Endothelial cell (in vitro differentiated cells): ENCODE data around the gene CARD11. TPM values are rescaled to one million over a fixed set of nuclear protein-coding genes. Genes with fewer than 3 reads are reported as not detected.

Experiments used
- DNase-seq: peaks from one replicate; pipeline ENCODE4 v3.0.0; 2021; ENCODE audit warnings: low spot score
- H3K27ac Mint-ChIP-seq: one replicate; pipeline ENCODE4 v1.8.0; 2021; ENCODE audit warnings: mixed read lengths, inconsistent platforms; ENCODE audit not compliant: unreplicated experiment
- H3K27me3 Mint-ChIP-seq: one replicate; pipeline ENCODE4 v1.8.0; 2021; ENCODE audit warnings: mild to moderate bottlenecking, moderate library complexity, mixed read lengths, inconsistent platforms; ENCODE audit not compliant: unreplicated experiment
- H3K36me3 Mint-ChIP-seq: one replicate; pipeline ENCODE4 v1.8.0; 2021; ENCODE audit warnings: mild to moderate bottlenecking, low read depth, mixed read lengths, inconsistent platforms; ENCODE audit not compliant: unreplicated experiment
- H3K4me1 Mint-ChIP-seq: one replicate; pipeline ENCODE4 v1.8.0; 2021; ENCODE audit warnings: mild to moderate bottlenecking, mixed read lengths, inconsistent platforms; ENCODE audit not compliant: unreplicated experiment
- H3K4me3 Mint-ChIP-seq: one replicate; pipeline ENCODE4 v1.8.0; 2021; ENCODE audit warnings: mild to moderate bottlenecking, mixed read lengths, inconsistent platforms; ENCODE audit not compliant: unreplicated experiment
- H3K9me3 Mint-ChIP-seq: one replicate; pipeline ENCODE4 v1.8.0; 2021; ENCODE audit warnings: mixed read lengths, inconsistent platforms; ENCODE audit not compliant: unreplicated experiment
- total RNA-seq: library from RNA; stranded (reverse); fragmentation: NEBNext Ultra II Directional; extraction: Animal tissue kit (Norgen Biotek cat#: 25700); gene quantifications from one replicate; pipeline ENCODE4 v1.2.1, GENCODE V29; 2021; ENCODE audit not compliant: unreplicated experiment
- TF ChIP-seq, protein P1 (sequence below): fragments of 200-600 bp; sonication (generic); IDR thresholded peaks from one replicate; pipeline ENCODE4 v1.5.0; 2021; ENCODE audit warnings: antibody characterized with exemption; ENCODE audit not compliant: unreplicated experiment

Gene CARD11
- total RNA-seq, 1 donor from 2014 or later = 3.9 TPM

DNA sequence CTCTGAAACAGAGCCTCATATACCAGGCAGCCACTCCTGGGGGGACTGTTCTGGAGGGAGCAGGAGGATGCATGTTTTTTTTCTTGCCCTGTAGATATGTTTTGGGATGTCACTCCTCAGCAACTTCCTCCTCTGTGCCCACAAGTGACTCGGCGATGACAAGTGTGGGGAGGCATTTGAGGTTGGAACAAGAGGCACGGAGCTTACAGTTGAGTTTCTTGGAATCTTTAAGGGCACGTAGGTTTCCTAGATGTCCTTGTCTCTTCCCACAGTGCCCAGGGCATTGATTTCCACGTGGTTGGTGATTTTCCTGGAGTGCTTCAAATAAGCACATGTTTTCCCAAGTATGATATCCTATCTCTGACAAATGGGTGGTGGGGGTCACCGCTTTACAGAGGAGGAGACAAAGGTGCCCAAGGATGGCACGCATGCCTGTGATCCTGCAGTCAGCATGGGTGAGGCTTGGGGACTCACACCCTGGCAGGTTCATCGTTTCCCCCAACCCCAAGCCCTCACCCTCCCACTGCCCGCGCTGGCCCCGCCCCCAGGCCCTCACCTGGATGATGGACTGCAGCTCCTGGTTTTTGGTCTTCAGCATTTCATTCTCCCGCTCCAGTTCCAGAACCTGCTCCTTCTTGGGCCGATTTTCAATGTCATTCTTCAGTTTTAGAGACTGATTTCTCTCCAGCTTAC is 104.3 kb downstream of the CARD11 start:
- no peak for DNase-seq

DNA sequence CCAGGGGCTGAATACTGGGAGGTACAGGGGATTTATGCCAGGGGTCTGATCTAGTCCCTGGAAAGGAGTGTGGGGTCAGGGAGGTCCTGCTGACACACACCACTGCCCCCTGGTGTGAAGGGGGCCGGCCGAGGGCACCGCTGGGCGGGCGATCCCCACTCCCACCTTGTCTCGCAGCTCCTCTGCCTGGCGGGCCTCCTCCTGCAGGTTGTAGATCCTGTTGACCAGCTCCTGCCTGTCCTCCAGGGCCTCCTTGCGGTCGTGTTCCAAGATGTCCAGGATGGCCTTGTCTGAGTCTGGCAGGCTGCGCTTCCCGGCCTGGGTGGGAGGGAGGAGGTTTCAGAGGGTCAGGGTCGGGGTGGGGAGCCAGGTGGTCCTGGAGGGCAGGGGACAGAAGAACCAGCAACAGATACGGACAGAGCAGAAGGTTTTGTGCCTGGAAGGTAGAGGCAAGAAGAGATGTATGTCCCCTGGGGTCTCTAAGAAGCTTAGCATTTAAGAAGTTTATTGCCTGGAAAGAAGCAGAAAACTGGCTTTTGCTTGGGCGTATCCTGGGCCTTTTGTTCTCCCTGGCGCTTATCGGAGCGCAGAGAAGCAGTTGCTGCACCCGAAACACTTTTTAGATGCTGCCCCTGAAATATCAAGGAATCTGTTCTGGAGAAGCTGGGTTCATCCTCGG is 105.0 kb downstream of the CARD11 start:
- H3K27ac Mint-ChIP-seq = no peak overlapping the region
- no peak overlapping the region for H3K4me3 Mint-ChIP-seq
- H3K4me1 Mint-ChIP-seq = no peaks in the 10 kb centered on the region
- DNase-seq = no peak
- TF ChIP-seq, protein P1, sequence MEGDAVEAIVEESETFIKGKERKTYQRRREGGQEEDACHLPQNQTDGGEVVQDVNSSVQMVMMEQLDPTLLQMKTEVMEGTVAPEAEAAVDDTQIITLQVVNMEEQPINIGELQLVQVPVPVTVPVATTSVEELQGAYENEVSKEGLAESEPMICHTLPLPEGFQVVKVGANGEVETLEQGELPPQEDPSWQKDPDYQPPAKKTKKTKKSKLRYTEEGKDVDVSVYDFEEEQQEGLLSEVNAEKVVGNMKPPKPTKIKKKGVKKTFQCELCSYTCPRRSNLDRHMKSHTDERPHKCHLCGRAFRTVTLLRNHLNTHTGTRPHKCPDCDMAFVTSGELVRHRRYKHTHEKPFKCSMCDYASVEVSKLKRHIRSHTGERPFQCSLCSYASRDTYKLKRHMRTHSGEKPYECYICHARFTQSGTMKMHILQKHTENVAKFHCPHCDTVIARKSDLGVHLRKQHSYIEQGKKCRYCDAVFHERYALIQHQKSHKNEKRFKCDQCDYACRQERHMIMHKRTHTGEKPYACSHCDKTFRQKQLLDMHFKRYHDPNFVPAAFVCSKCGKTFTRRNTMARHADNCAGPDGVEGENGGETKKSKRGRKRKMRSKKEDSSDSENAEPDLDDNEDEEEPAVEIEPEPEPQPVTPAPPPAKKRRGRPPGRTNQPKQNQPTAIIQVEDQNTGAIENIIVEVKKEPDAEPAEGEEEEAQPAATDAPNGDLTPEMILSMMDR = no peak
- no peaks in the 10 kb centered on the region for H3K9me3 Mint-ChIP-seq
- H3K36me3 Mint-ChIP-seq = peaks cover 4% of the 10 kb centered on the region
- H3K27me3 Mint-ChIP-seq = peaks cover 7% of the 10 kb centered on the region

More for the DNA sequence above, 104.3 kb downstream of the CARD11 start:
- no peak overlapping the region for H3K4me3 Mint-ChIP-seq
- no peak overlapping the region for H3K27ac Mint-ChIP-seq
- H3K4me1 Mint-ChIP-seq = no peaks in the 10 kb centered on the region
- TF ChIP-seq, protein P1 = no peak
- no peaks in the 10 kb centered on the region for H3K9me3 Mint-ChIP-seq
- H3K27me3 Mint-ChIP-seq = peaks cover 4% of the 10 kb centered on the region
- peaks cover 4% of the 10 kb centered on the region for H3K36me3 Mint-ChIP-seq

DNA sequence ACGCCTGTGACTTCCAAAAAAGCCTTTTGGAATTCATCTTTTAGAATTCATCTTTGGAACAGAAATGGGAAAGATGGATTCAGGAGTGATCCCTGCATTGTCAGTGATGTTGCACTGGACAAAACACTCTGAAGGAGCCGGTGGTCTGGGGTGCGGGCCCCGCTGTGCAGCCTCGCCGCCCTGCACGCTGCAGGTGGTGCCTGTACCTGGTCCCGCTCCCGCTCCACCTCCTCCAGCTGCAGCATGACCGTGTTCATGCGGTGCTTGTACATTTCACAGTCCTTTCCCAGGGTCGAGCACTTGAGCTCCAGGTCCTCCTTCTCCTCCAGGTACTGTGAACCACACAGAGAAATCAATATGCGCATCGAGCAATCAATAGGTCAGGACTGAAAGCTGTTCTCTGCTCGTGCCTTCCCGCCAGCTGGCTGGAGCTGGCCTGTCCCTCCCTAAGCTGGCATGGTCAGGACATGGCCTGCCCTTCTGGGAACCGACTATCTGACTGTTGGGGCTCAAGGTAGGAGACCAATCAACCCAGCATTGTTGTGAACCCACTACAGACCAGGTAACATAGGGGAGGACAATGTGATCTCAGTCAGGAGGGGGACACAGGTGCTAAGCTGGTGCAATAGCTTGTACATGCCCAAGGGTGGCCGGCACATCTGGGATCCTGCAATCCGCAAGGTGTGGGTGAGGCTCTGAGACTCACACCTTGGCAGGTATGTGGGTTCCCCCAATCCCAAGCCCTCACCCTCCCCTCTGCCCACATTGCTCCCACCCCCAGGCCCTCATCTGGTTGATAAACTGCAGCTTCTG is 105.8 kb downstream of the CARD11 start:
- Mint-ChIP-seq H3K4me1 (no peaks in the 10 kb centered on the region), H3K9me3 (no peaks in the 10 kb centered on the region), H3K36me3 (peaks cover 4% of the 10 kb centered on the region), H3K4me3 (no peak overlapping the region), H3K27ac (no peak overlapping the region), H3K27me3 (peaks cover 9% of the 10 kb centered on the region)
- TF ChIP-seq, protein P1 = no peak
- no peak for DNase-seq

DNA sequence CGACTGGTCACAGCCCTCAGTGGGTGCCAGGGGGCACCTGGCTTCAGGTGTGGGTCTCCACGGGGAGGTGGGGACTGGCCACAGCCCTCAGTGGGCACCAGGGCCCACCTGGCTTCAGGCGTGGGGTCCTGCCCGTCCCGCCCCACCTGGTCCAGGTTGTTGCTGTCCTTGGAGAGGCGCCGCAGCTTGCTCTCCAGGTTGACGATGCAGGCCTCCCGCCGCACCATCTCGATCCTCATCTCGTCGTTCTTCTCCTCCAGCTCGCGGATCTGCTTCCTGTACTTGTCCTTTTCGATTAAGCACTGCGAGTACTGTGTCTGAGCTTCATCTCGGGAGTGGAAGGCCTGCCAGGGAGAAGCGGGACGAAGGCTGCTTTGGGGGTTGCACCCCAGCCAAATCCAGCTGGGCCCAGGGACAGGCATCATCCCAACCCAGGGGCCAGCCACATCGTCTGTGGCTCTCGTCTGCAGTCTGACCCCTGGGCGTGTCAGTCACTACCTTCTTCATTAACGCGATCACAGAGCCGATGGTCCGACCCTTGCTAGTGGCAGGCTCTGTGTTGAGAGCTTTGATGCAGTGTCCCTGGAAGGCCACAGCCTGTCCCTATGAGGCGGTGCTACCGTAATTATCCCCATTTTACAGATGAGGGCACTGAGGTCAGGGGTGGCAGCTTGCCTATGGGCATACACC is 106.6 kb downstream of the CARD11 start:
- TF ChIP-seq, protein P1 = no peak
- peaks cover 1% of the 10 kb centered on the region for H3K36me3 Mint-ChIP-seq
- no peak for DNase-seq
- H3K9me3 Mint-ChIP-seq = no peaks in the 10 kb centered on the region
- H3K4me3 Mint-ChIP-seq = no peak overlapping the region
- peaks cover 5% of the 10 kb centered on the region for H3K27me3 Mint-ChIP-seq
- no peak overlapping the region for H3K27ac Mint-ChIP-seq
- H3K4me1 Mint-ChIP-seq = no peaks in the 10 kb centered on the region
